CD14-positive monocyte (primary cell): Measurements from ENCODE around the gene PHYHD1. TPM values are rescaled to one million over a fixed set of nuclear protein-coding genes. Genes with fewer than 3 reads are reported as not detected.

ENCODE experiments used
- DNase-seq, 3 donors: peaks; one replicate each; pipeline ENCODE4 v3.0.0-alpha.2; 2011 to 2022
- H2AFZ ChIP-seq: 2 replicates; pipeline ENCODE4 v1.6.0; 2012; ENCODE audit warnings: mild to moderate bottlenecking, low read depth, low read length, inconsistent platforms; ENCODE audit not compliant: insufficient read depth, poor library complexity, severe bottlenecking
- H3K27ac ChIP-seq, 2 donors: 1 replicate in 1 of 2; 2 replicates in 1 of 2; pipeline ENCODE4 v1.5.1; 2012 to 2013; ENCODE audit warnings: low read length in 2 of 2, control low read depth in 1 of 2, inconsistent platforms in 1 of 2, low read depth in 1 of 2, mild to moderate bottlenecking in 1 of 2
- H3K27me3 ChIP-seq, 2 donors: one replicate each; pipeline versions ENCODE4 v1.6.0 to v1.6.1; 2011 to 2013; ENCODE audit warnings: low read length in 2 of 2; ENCODE audit not compliant: control insufficient read depth in 2 of 2, insufficient read depth in 2 of 2
- H3K36me3 ChIP-seq, 2 donors: replicated peaks in 1 of 2; 1 replicate in 1 of 2; 2 replicates in 1 of 2; pipeline versions ENCODE4 v1.5.1 to v1.6.1; 2012 to 2013; ENCODE audit warnings: low read length in 2 of 2, control low read depth in 1 of 2, inconsistent platforms in 1 of 2, mild to moderate bottlenecking in 1 of 2; ENCODE audit not compliant: insufficient read depth in 2 of 2, control insufficient read depth in 1 of 2
- H3K4me1 ChIP-seq, 2 donors: 1 replicate in 1 of 2; 2 replicates in 1 of 2; pipeline versions ENCODE4 v1.5.1 to v1.6.1; 2012 to 2013; ENCODE audit warnings: low read length in 2 of 2, control low read depth in 1 of 2, inconsistent platforms in 1 of 2, mild to moderate bottlenecking in 1 of 2, moderate library complexity in 1 of 2; ENCODE audit not compliant: insufficient read depth in 2 of 2, control insufficient read depth in 1 of 2
- H3K4me2 ChIP-seq: replicated peaks from 2 replicates; pipeline ENCODE3; 2012; ENCODE audit warnings: low read length, moderate library complexity, mild to moderate bottlenecking; ENCODE audit not compliant: poor library complexity, severe bottlenecking; ENCODE audit errors: extremely low read depth
- H3K4me3 ChIP-seq, 3 experiments: fragments of 200-600 bp in 1 of 3; sonication (generic) in 1 of 3; replicated peaks in 1 of 3; 1 replicate in 2 of 3; 2 replicates in 1 of 3; pipeline ENCODE4 v1.5.1; 2011 to 2013; ENCODE audit warnings: low read length in 3 of 3, mild to moderate bottlenecking in 3 of 3, control low read depth in 2 of 3, low read depth in 2 of 3, inconsistent platforms in 1 of 3, moderate library complexity in 1 of 3
- H3K79me2 ChIP-seq: 2 replicates; pipeline ENCODE4 v1.6.0; 2012; ENCODE audit warnings: mild to moderate bottlenecking, control low read depth, inconsistent platforms, low read length, moderate library complexity; ENCODE audit not compliant: insufficient read depth
- H3K9ac ChIP-seq: 2 replicates; pipeline ENCODE4 v1.6.0; 2017; ENCODE audit warnings: low read length, mild to moderate bottlenecking; ENCODE audit not compliant: insufficient read depth, poor library complexity, severe bottlenecking
- H3K9me3 ChIP-seq, 2 donors: replicated peaks in 1 of 2; 1 replicate in 1 of 2; 2 replicates in 1 of 2; pipeline versions ENCODE4 v1.5.1 to v1.6.1; 2012 to 2013; ENCODE audit warnings: low read length in 2 of 2, control low read depth in 1 of 2; ENCODE audit not compliant: control insufficient read depth in 1 of 2, insufficient read depth in 1 of 2
- H4K20me1 ChIP-seq: 2 replicates; pipeline ENCODE4 v1.6.0; 2012; ENCODE audit warnings: mild to moderate bottlenecking, low read length, control low read depth, moderate library complexity; ENCODE audit not compliant: insufficient read depth
- H3K27ac Mint-ChIP-seq, 7 donors: one replicate each; pipeline ENCODE4 v1.8.0; 2020; ENCODE audit warnings: mild to moderate bottlenecking in 7 of 7, mixed read lengths in 7 of 7, moderate library complexity in 6 of 7, inconsistent platforms in 2 of 7
- H3K27me3 Mint-ChIP-seq, 3 donors: one replicate each; pipeline ENCODE4 v1.8.0; 2021 to 2022; ENCODE audit warnings: low read depth in 3 of 3, mild to moderate bottlenecking in 3 of 3, mixed read lengths in 3 of 3, moderate library complexity in 3 of 3, inconsistent platforms in 1 of 3
- H3K36me3 Mint-ChIP-seq, 2 donors: one replicate each; pipeline ENCODE4 v1.8.0; 2020; ENCODE audit warnings: mixed read lengths in 2 of 2, inconsistent platforms in 1 of 2, mild to moderate bottlenecking in 1 of 2
- H3K4me1 Mint-ChIP-seq: one replicate; pipeline ENCODE4 v1.8.0; 2020; ENCODE audit warnings: mild to moderate bottlenecking, mixed read lengths
- H3K4me3 Mint-ChIP-seq, 2 donors: one replicate each; pipeline ENCODE4 v1.8.0; 2020; ENCODE audit warnings: mild to moderate bottlenecking in 2 of 2, mixed read lengths in 2 of 2, moderate library complexity in 1 of 2
- H3K9me3 Mint-ChIP-seq, 7 donors: one replicate each; pipeline ENCODE4 v1.8.0; 2020 to 2022; ENCODE audit warnings: mixed read lengths in 7 of 7, mild to moderate bottlenecking in 6 of 7, moderate library complexity in 6 of 7, inconsistent platforms in 2 of 7
- CTCF ChIP-seq: fragments of 200-600 bp; IDR thresholded peaks from one replicate; pipeline ENCODE4 v1.8.0; 2022; ENCODE audit warnings: antibody characterized with exemption, mild to moderate bottlenecking
- WGBS: methylation state at CpG from one replicate; pipeline ENCODE4 v1.1.5; 2013; ENCODE audit warnings: missing lambda C conversion rate; ENCODE audit not compliant: insufficient coverage; 5-methylcytosine and 5-hydroxymethylcytosine counted together
- intact Hi-C, 2 donors: fragments of 100-400 bp; cut with micrococcal nuclease; formaldehyde crosslinking; loops; one replicate each; pipeline versions ENCODE4 v1.15.0 to v1.15.1; 2023
- polyA plus RNA-seq, 3 donors: library from polyadenylated mRNA; depleted of rRNA in 1 of 3; unstranded in 2 of 3; stranded (reverse) in 1 of 3; fragments of 300-500 nt in 2 of 3; fragments of >200 nt in 1 of 3; fragmentation: Illumina TruSeq in 2 of 3; gene quantifications; 1 replicate in 2 of 3; 2 replicates in 1 of 3; pipeline ENCODE4 v1.2.3, GENCODE V29; 2012 to 2021

PHYHD1 gene
- polyA plus RNA-seq, 3 donors, result 0.29 TPM; not detected in 2

- no peaks in the 10 kb centered on the region for H3K9me3 ChIP-seq
- Mint-ChIP-seq H3K36me3 (peaks cover 41 to 49% of the 10 kb centered on the region in 2 donors), H3K9me3 (no peaks in the 10 kb centered on the region), H3K27me3 (peaks cover 1 to 4% (median 1%) of the 10 kb centered on the region in 3 donors), H3K4me1 (peaks cover under 1% of the 10 kb centered on the region), H3K27ac (peak overlapping the region in 2 of 7 donors; percentile 24 to 73), H3K4me3 (no peak overlapping the region)
- no peaks in the 10 kb centered on the region for H3K27me3 ChIP-seq
- H3K27ac ChIP-seq, result no peak overlapping the region
- 98% methylated on average over 6 of the region's 11 CpGs for WGBS
- no peak overlapping the region for H2AFZ ChIP-seq
- no peaks in the 10 kb centered on the region for H3K79me2 ChIP-seq
- H3K9ac ChIP-seq, result no peak overlapping the region
- no peaks in the 10 kb centered on the region for H3K4me1 ChIP-seq
- intact Hi-C loops, result no loop called here
- no peak for TF ChIP-seq CTCF
- H4K20me1 ChIP-seq, result peaks cover 15% of the 10 kb centered on the region
- no peak for DNase-seq
- H3K4me3 ChIP-seq, result no peak overlapping the region
- H3K4me2 ChIP-seq, result no peak overlapping the region
- H3K36me3 ChIP-seq, result peaks cover 30 to 52% of the 10 kb centered on the region in 2 donors
Measured at GRCh38 chr9:128916745-128917144, 4.0 kb upstream of the PHYHD1 start.

- H3K9me3 ChIP-seq, result no peaks in the 10 kb centered on the region
- TF ChIP-seq CTCF, result no peak
- H3K36me3 Mint-ChIP-seq, result peaks cover 41 to 43% of the 10 kb centered on the region in 2 donors
- no peaks in the 10 kb centered on the region for H3K27me3 ChIP-seq
- H3K4me2 ChIP-seq, result no peak overlapping the region
- H3K4me1 ChIP-seq, result peaks cover 2 to 4% of the 10 kb centered on the region in 2 donors
- no peaks in the 10 kb centered on the region for H3K79me2 ChIP-seq
- peaks cover 30 to 47% of the 10 kb centered on the region in 2 donors for H3K36me3 ChIP-seq
- H3K4me3 ChIP-seq, result no peak overlapping the region
- H2AFZ ChIP-seq, result no peak overlapping the region
- H3K4me1 Mint-ChIP-seq, result peaks cover 6% of the 10 kb centered on the region
- DNase-seq, result no peak
- peak overlapping the region in 5 of 7 donors; percentile 9 to 73 (median 62) for H3K27ac Mint-ChIP-seq
- no peak overlapping the region for H3K4me3 Mint-ChIP-seq
- 97% methylated on average over 26 of the region's 26 CpGs for WGBS
- intact Hi-C loops, result no loop called here
- H4K20me1 ChIP-seq, result peaks cover 9% of the 10 kb centered on the region
- no peak overlapping the region for H3K9ac ChIP-seq
- no peaks in the 10 kb centered on the region for H3K9me3 Mint-ChIP-seq
- H3K27me3 Mint-ChIP-seq, result peaks cover 1 to 4% (median 3%) of the 10 kb centered on the region in 3 donors
- no peak overlapping the region for H3K27ac ChIP-seq
Measured at GRCh38 chr9:128917151-128917849, 3.5 kb upstream of the PHYHD1 start.
